Esophagus muscularis mucosa (tissue), 4 donors: ENCODE results near the gene DLGAP4. TPM values are rescaled to one million over a fixed set of nuclear protein-coding genes. Genes with fewer than 3 reads are reported as not detected.
A peak's percentile ranks its signal among the peaks of the same experiment; 100 is the strongest.

ENCODE experiments used
- DNase-seq: peaks from one replicate; pipeline ENCODE4 v3.0.0-alpha.2; 2017; ENCODE audit errors: extremely low spot score
- H3K27ac ChIP-seq, 4 donors: fragments of 200-600 bp; sonication (generic); replicated peaks in 1 of 4; 1 replicate in 3 of 4; 2 replicates in 1 of 4; pipeline ENCODE4 v1.5.1; 2016 to 2019; ENCODE audit warnings: mild to moderate bottlenecking in 1 of 4
- H3K27me3 ChIP-seq, 4 donors: fragments of 200-600 bp; sonication (generic); one replicate each; pipeline versions ENCODE4 v1.5.1 to v1.6.0; 2016 to 2019
- H3K36me3 ChIP-seq, 4 donors: fragments of 200-600 bp; sonication (generic); one replicate each; pipeline ENCODE4 v1.5.1; 2016 to 2019
- H3K4me1 ChIP-seq, 4 donors: fragments of 200-600 bp; sonication (generic); one replicate each; pipeline ENCODE4 v1.5.1; 2016 to 2019
- H3K4me3 ChIP-seq, 4 donors: fragments of 200-600 bp; sonication (generic); 1 replicate in 2 of 4; 2 replicates in 2 of 4; pipeline ENCODE4 v1.5.1; 2016 to 2019; ENCODE audit warnings: mild to moderate bottlenecking in 4 of 4, moderate library complexity in 1 of 4
- H3K9me3 ChIP-seq, 4 donors: fragments of 200-600 bp; sonication (generic); 1 replicate in 3 of 4; 2 replicates in 1 of 4; pipeline ENCODE4 v1.5.1; 2016 to 2019
- CTCF ChIP-seq, 3 experiments: fragments of 200-600 bp in 2 of 3; fragments of 450-650 bp in 1 of 3; sonication (generic) in 2 of 3; IDR thresholded peaks; one replicate each; pipeline ENCODE4 v1.5.1; 2017 to 2019; ENCODE audit warnings: antibody characterized with exemption in 3 of 3, mild to moderate bottlenecking in 2 of 3, moderate library complexity in 1 of 3
- EP300 ChIP-seq: sonication (generic); formaldehyde crosslinking; IDR thresholded peaks from one replicate; pipeline ENCODE4 v1.6.1; 2017; ENCODE audit warnings: antibody characterized with exemption
- POLR2A ChIP-seq: fragments of 450-650 bp; IDR thresholded peaks from one replicate; pipeline ENCODE4 v1.6.1; 2017; ENCODE audit warnings: antibody characterized with exemption, moderate library complexity, mild to moderate bottlenecking, low read depth
- POLR2AphosphoS5 ChIP-seq, 2 donors: sonication (generic); formaldehyde crosslinking; IDR thresholded peaks; one replicate each; pipeline ENCODE4 v1.6.1; 2017; ENCODE audit warnings: antibody characterized with exemption in 2 of 2
- WGBS: methylation state at CpG from one replicate; pipeline ENCODE4 v1.1.5; 2018; 5-methylcytosine and 5-hydroxymethylcytosine counted together
- intact Hi-C: fragments of 100-400 bp; cut with DNase I; formaldehyde crosslinking; loops from one replicate; pipeline ENCODE4 v1.15.1; 2023
- total RNA-seq, 4 donors: library from RNA; depleted of rRNA; stranded (reverse); fragments of >200 nt; gene quantifications; one replicate each; pipeline versions ENCODE4 v1.1.0 to v1.2.1, GENCODE V29; 2016

The DLGAP4 gene
- total RNA-seq, 4 donors from 2014 or later, result 43.6 to 90.0 (median 48.8) TPM

GRCh38 chr20:36449663-36450062, 143.5 kb downstream of the DLGAP4 start:
- Histone ChIP-seq H3K4me3 (no peak overlapping the region), H3K27me3 (no peaks in the 10 kb centered on the region), H3K27ac (no peak overlapping the region), H3K36me3 (no peaks in the 10 kb centered on the region), H3K4me1 (peaks cover 4 to 8% (median 8%) of the 10 kb centered on the region in 4 donors), H3K9me3 (no peaks in the 10 kb centered on the region)
- DNase-seq, result no peak
- intact Hi-C loops, result no loop called here
- no peak for TF ChIP-seq EP300
- no peak for TF ChIP-seq CTCF (IDR thresholded peaks at IDR 0.05)
- TF ChIP-seq POLR2A, result no peak
- no peak for TF ChIP-seq POLR2AphosphoS5 (IDR thresholded peaks at IDR 0.05)

- Histone ChIP-seq H3K27ac (peak overlapping the region; percentile 60 to 78 (median 68)), H3K27me3 (no peaks in the 10 kb centered on the region), H3K4me3 (peak overlapping the region; percentile 9 to 39 (median 25)), H3K9me3 (no peaks in the 10 kb centered on the region), H3K4me1 (peaks cover 12 to 18% (median 17%) of the 10 kb centered on the region in 4 donors), H3K36me3 (no peaks in the 10 kb centered on the region)
- TF ChIP-seq CTCF (IDR thresholded peaks at IDR 0.05), result no peak
- no peak for TF ChIP-seq EP300
- no peak for TF ChIP-seq POLR2A
- TF ChIP-seq POLR2AphosphoS5 (IDR thresholded peaks at IDR 0.05), result no peak
- 57% methylated on average over 2 of the region's 4 CpGs for WGBS
- intact Hi-C loops, result no loop called here
- no peak for DNase-seq
Observed at GRCh38 chr20:36454332-36454697, 148.2 kb downstream of the DLGAP4 start.

- TF ChIP-seq CTCF (IDR thresholded peaks at IDR 0.05), result no peak
- peak in 1 of 2 donors; percentile 38 for TF ChIP-seq POLR2AphosphoS5 (IDR thresholded peaks at IDR 0.05)
- TF ChIP-seq POLR2A, result no peak
- no peak for DNase-seq
- H3K27ac ChIP-seq, result peak overlapping the region; percentile 60 to 78 (median 68)
- intact Hi-C loops, result no loop called here
- no peaks in the 10 kb centered on the region for H3K27me3 ChIP-seq
- peak overlapping the region; percentile 9 to 39 (median 25) for H3K4me3 ChIP-seq
- 10% methylated on average over 7 of the region's 9 CpGs for WGBS
- no peaks in the 10 kb centered on the region for H3K9me3 ChIP-seq
- H3K36me3 ChIP-seq, result no peaks in the 10 kb centered on the region
- H3K4me1 ChIP-seq, result peaks cover 12 to 18% (median 17%) of the 10 kb centered on the region in 4 donors
Observed at GRCh38 chr20:36454698-36455427, 148.7 kb downstream of the DLGAP4 start.

GRCh38 chr20:36455972-36456625, 150.0 kb downstream of the DLGAP4 start:
- Histone ChIP-seq H3K9me3 (no peaks in the 10 kb centered on the region), H3K27me3 (no peaks in the 10 kb centered on the region), H3K27ac (no peak overlapping the region), H3K36me3 (no peaks in the 10 kb centered on the region), H3K4me1 (peaks cover 19 to 26% (median 25%) of the 10 kb centered on the region in 4 donors), H3K4me3 (no peak overlapping the region)
- 91% methylated on average over 7 of the region's 9 CpGs for WGBS
- TF ChIP-seq POLR2A (no peak), CTCF (IDR thresholded peaks at IDR 0.05) (no peak), POLR2AphosphoS5 (IDR thresholded peaks at IDR 0.05) (no peak), EP300 (no peak)
- intact Hi-C loops, result no loop called here
- no peak for DNase-seq
